ENCODE measurements around the gene ZNF512B.
A peak's percentile ranks its signal among the peaks of the same experiment; 100 is the strongest.
"Not testable (repeated sequence)": the region's sequence is repeated elsewhere in the genome, so short reads cannot be mapped to it uniquely, and the experiment has no call there.

Gene ZNF512B

DNA sequence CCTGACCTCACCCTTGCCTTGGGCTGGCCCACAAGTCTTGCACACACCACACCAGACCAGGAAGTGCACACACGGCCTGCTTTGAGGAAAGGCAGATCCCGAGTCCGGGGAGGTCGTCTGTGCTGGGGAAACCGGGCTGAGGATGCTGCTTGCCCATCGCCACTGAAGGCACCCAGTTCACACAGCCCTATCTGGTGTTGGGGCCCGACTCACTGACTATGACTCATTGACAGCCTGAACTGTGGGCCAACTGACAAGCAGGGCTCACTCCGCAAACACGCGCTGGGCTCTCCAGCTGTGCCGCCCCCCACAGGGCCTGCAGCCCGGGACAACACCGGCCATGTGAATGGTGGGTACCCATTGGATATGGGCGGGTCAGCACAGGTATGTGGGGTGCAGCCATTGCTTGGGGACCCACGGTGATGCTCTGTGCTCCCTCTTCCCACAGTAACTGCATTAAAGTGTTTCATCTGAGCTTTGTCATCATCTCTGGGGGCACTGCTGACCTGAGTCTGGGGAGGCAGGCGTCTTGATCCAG lies 8.1 kb upstream of the ZNF512B start:
- no peak overlapping the region for H3K27ac ChIP-seq (ENCODE audit: low read length)
- H3K27me3 ChIP-seq (ENCODE audit: control insufficient read depth, insufficient read depth, low read length), result no peaks in the 10 kb centered on the region
- DNase-seq (ENCODE audit: low read depth, low spot score), result no peak
- no peak overlapping the region for H3K4me3 ChIP-seq (ENCODE audit: low read length)
- no peaks in the 10 kb centered on the region for H3K9me3 ChIP-seq (ENCODE audit: control insufficient read depth, insufficient read depth, low read length)
- H3K36me3 ChIP-seq (ENCODE audit: control insufficient read depth, insufficient read depth, low read length), result no peaks in the 10 kb centered on the region
- peaks cover 5% of the 10 kb centered on the region; the same call in 1 of the 2 replicates for H3K4me1 ChIP-seq (ENCODE audit: control insufficient read depth, insufficient read depth, low read length)
- WGBS (ENCODE audit: insufficient coverage, insufficient read length), result no CpG with 5 or more reads among the region's 16 CpGs

- no peak overlapping the region for H3K4me3 ChIP-seq (ENCODE audit: low read length)
- peaks cover 5% of the 10 kb centered on the region; the same call in 1 of the 2 replicates for H3K4me1 ChIP-seq (ENCODE audit: control insufficient read depth, insufficient read depth, low read length)
- H3K27ac ChIP-seq (ENCODE audit: low read length), result no peak overlapping the region
- H3K9me3 ChIP-seq (ENCODE audit: control insufficient read depth, insufficient read depth, low read length), result no peaks in the 10 kb centered on the region
- H3K36me3 ChIP-seq (ENCODE audit: control insufficient read depth, insufficient read depth, low read length), result no peaks in the 10 kb centered on the region
- H3K27me3 ChIP-seq (ENCODE audit: control insufficient read depth, insufficient read depth, low read length), result no peaks in the 10 kb centered on the region
- DNase-seq (ENCODE audit: low read depth, low spot score), result no peak
- no CpG with 5 or more reads among the region's 18 CpGs for WGBS (ENCODE audit: insufficient coverage, insufficient read length)
Observed at GRCh38 chr20:63976980-63977738, 7.4 kb upstream of the ZNF512B start.

DNA sequence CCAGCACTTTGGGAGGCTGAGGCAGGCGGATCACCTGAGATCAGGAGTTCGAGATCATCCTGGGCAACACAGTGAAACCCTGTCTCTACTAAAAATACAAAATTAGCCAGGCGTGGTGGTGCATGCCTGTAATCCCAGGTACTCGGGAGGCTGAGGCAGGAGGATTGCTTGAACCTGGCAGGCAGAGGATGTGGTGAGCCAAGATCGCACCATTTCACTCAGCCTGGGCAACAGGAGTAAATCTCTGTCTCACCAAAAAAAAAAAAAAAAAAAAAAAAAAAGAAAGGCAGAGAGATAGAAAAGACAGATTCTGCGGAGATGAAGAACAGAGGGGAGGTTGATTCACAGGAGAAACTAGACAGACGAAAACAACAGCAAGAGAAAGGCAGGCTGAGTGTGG lies 6.8 kb upstream of the ZNF512B start:
- H3K36me3 ChIP-seq (ENCODE audit: control insufficient read depth, insufficient read depth, low read length); H3K4me3 ChIP-seq (ENCODE audit: low read length); H3K27me3 ChIP-seq (ENCODE audit: control insufficient read depth, insufficient read depth, low read length); DNase-seq (ENCODE audit: low read depth, low spot score); H3K27ac ChIP-seq (ENCODE audit: low read length); H3K4me1 ChIP-seq (ENCODE audit: control insufficient read depth, insufficient read depth, low read length); H3K9me3 ChIP-seq (ENCODE audit: control insufficient read depth, insufficient read depth, low read length): not testable (repeated sequence)
- no CpG with 5 or more reads among the region's 7 CpGs for WGBS (ENCODE audit: insufficient coverage, insufficient read length)

GRCh38 chr20:63974402-63975200 lies 4.9 kb upstream of the ZNF512B start:
- H3K4me1 ChIP-seq (ENCODE audit: control insufficient read depth, insufficient read depth, low read length), result peaks cover 2% of the 10 kb centered on the region; the same call in 1 of the 2 replicates
- WGBS (ENCODE audit: insufficient coverage, insufficient read length), result no CpG with 5 or more reads among the region's 19 CpGs
- no peaks in the 10 kb centered on the region for H3K27me3 ChIP-seq (ENCODE audit: control insufficient read depth, insufficient read depth, low read length)
- H3K4me3 ChIP-seq (ENCODE audit: low read length), result no peak overlapping the region
- no peak for DNase-seq (ENCODE audit: low read depth, low spot score)
- no peaks in the 10 kb centered on the region for H3K9me3 ChIP-seq (ENCODE audit: control insufficient read depth, insufficient read depth, low read length)
- no peaks in the 10 kb centered on the region for H3K36me3 ChIP-seq (ENCODE audit: control insufficient read depth, insufficient read depth, low read length)
- H3K27ac ChIP-seq (ENCODE audit: low read length), result no peak overlapping the region

- Histone ChIP-seq H3K4me1 (ENCODE audit: control insufficient read depth, insufficient read depth, low read length) (peaks cover 2% of the 10 kb centered on the region; the same call in 1 of the 2 replicates), H3K27me3 (ENCODE audit: control insufficient read depth, insufficient read depth, low read length) (no peaks in the 10 kb centered on the region), H3K36me3 (ENCODE audit: control insufficient read depth, insufficient read depth, low read length) (no peaks in the 10 kb centered on the region), H3K4me3 (ENCODE audit: low read length) (peak overlapping the region; percentile 36; the same call in 1 of the 2 replicates), H3K27ac (ENCODE audit: low read length) (no peak overlapping the region), H3K9me3 (ENCODE audit: control insufficient read depth, insufficient read depth, low read length) (no peaks in the 10 kb centered on the region)
- DNase-seq (ENCODE audit: low read depth, low spot score), result no peak
- no CpG with 5 or more reads among the region's 37 CpGs for WGBS (ENCODE audit: insufficient coverage, insufficient read length)
Observed at GRCh38 chr20:63973636-63974401, 4.1 kb upstream of the ZNF512B start.

- no peaks in the 10 kb centered on the region for H3K27me3 ChIP-seq (ENCODE audit: control insufficient read depth, insufficient read depth, low read length)
- H3K27ac ChIP-seq (ENCODE audit: low read length), result no peak overlapping the region
- H3K9me3 ChIP-seq (ENCODE audit: control insufficient read depth, insufficient read depth, low read length), result peaks cover 2% of the 10 kb centered on the region
- H3K4me3 ChIP-seq (ENCODE audit: low read length), result no peak overlapping the region
- no peak for DNase-seq (ENCODE audit: low read depth, low spot score)
- peaks cover 2% of the 10 kb centered on the region; the same call in 1 of the 2 replicates for H3K4me1 ChIP-seq (ENCODE audit: control insufficient read depth, insufficient read depth, low read length)
- peaks cover 2% of the 10 kb centered on the region for H3K36me3 ChIP-seq (ENCODE audit: control insufficient read depth, insufficient read depth, low read length)
- no CpG with 5 or more reads among the region's 3 CpGs for WGBS (ENCODE audit: insufficient coverage, insufficient read length)
Observed at GRCh38 chr20:63973160-63973479, 3.4 kb upstream of the ZNF512B start.

DNA sequence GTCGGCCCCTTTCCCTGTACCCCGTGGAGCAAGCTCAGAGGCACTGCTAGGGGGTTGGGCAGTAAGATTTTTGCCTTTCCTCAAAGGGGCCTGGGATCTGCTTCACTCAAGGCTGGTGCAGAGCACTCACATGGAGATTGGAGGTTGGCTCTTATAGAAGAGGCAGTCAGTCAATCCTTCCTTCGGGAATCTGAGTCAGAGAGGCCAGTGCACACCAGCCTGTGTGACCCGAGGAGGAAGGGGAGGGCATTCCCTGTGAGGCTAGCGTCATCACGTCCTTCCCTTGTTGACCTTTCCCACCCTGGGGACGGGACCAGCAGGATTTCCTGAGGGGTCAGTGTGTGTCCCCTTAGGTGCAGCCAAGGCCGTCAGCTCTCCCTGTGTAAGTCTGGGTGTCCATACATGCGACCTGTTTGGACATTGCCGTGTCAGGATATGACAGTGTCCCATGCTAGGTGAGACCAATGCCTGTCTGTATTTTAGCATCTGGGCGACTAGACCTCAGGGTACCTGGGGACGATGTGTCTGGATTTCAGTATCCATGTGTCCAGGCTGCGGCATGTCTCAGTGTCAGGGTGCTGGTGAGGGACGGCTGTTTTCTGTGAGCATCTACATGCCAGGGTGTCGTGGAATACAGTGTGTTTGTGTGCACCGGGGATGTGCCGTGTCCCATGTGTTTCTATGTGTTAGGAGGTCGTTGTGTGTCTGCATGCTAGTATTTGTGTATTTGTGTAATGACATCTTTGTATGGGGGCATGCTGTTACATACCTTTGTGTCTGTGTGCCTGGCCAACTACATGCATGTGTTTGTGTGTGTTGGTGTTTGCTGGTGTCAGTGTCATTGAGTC lies 2.8 kb upstream of the ZNF512B start:
- Histone ChIP-seq H3K27ac (ENCODE audit: low read length) (no peak overlapping the region), H3K9me3 (ENCODE audit: control insufficient read depth, insufficient read depth, low read length) (peaks cover 8% of the 10 kb centered on the region), H3K36me3 (ENCODE audit: control insufficient read depth, insufficient read depth, low read length) (peaks cover 8% of the 10 kb centered on the region), H3K4me1 (ENCODE audit: control insufficient read depth, insufficient read depth, low read length) (peaks cover 2% of the 10 kb centered on the region; the same call in 1 of the 2 replicates), H3K4me3 (ENCODE audit: low read length) (no peak overlapping the region), H3K27me3 (ENCODE audit: control insufficient read depth, insufficient read depth, low read length) (no peaks in the 10 kb centered on the region)
- no peak for DNase-seq (ENCODE audit: low read depth, low spot score)
- WGBS (ENCODE audit: insufficient coverage, insufficient read length), result no CpG with 5 or more reads among the region's 18 CpGs

DNA sequence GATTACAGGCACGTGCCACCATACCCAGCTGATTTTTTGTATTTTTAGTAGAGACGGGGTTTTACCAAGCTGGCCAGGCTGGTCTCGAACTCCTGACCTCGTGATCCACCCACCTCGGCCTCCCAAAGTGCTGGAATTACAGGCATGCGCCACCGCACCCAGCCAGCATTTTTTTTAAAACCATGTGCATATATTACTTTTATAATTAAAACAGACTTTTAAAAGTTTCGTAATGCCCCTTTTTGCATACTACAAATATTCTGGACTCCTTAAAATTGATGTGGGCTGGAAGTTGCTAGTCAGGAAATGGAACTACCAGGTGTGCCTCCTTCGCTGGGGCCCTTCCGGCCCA lies 2.2 kb upstream of the ZNF512B start:
- DNase-seq (ENCODE audit: low read depth, low spot score); H3K27ac ChIP-seq (ENCODE audit: low read length); H3K4me1 ChIP-seq (ENCODE audit: control insufficient read depth, insufficient read depth, low read length); H3K27me3 ChIP-seq (ENCODE audit: control insufficient read depth, insufficient read depth, low read length); H3K4me3 ChIP-seq (ENCODE audit: low read length): not testable (repeated sequence)
- Histone ChIP-seq H3K9me3 (ENCODE audit: control insufficient read depth, insufficient read depth, low read length) (peaks cover 14% of the 10 kb centered on the region), H3K36me3 (ENCODE audit: control insufficient read depth, insufficient read depth, low read length) (peaks cover 14% of the 10 kb centered on the region)
- no CpG with 5 or more reads among the region's 10 CpGs for WGBS (ENCODE audit: insufficient coverage, insufficient read length)

GRCh38 chr20:63970714-63971431 lies 1.1 kb upstream of the ZNF512B start:
- peaks cover 24% of the 10 kb centered on the region for H3K36me3 ChIP-seq (ENCODE audit: control insufficient read depth, insufficient read depth, low read length)
- no peak overlapping the region for H3K27ac ChIP-seq (ENCODE audit: low read length)
- WGBS (ENCODE audit: insufficient coverage, insufficient read length), result no CpG with 5 or more reads among the region's 5 CpGs
- H3K4me1 ChIP-seq (ENCODE audit: control insufficient read depth, insufficient read depth, low read length), result peaks cover 2% of the 10 kb centered on the region; the same call in 1 of the 2 replicates
- DNase-seq (ENCODE audit: low read depth, low spot score), result no peak
- H3K27me3 ChIP-seq (ENCODE audit: control insufficient read depth, insufficient read depth, low read length), result no peaks in the 10 kb centered on the region
- peaks cover 24% of the 10 kb centered on the region for H3K9me3 ChIP-seq (ENCODE audit: control insufficient read depth, insufficient read depth, low read length)
- no peak overlapping the region for H3K4me3 ChIP-seq (ENCODE audit: low read length)
